NCI-H1694 (cell line): ENCODE results near the gene PHF13.
A peak's percentile ranks its signal among the peaks of the same experiment; 100 is the strongest.

Experiments used
- DNase-seq: peaks from one replicate; lab custom pipeline; 2025; lab: John Stamatoyannopoulos, UW

Gene PHF13

GRCh38 chr1:6602669-6603237, 10.8 kb upstream of the PHF13 start, which contains the start of gene KLHL21:
Gene KLHL21, minus strand, starts transcription at chr1:6602869. Its CDS starts 52 bp downstream, at chr1:6602817.
- no peak for DNase-seq

- no peak for DNase-seq
Observed at GRCh38 chr1:6603238-6603914, 10.2 kb upstream of the PHF13 start.

DNA sequence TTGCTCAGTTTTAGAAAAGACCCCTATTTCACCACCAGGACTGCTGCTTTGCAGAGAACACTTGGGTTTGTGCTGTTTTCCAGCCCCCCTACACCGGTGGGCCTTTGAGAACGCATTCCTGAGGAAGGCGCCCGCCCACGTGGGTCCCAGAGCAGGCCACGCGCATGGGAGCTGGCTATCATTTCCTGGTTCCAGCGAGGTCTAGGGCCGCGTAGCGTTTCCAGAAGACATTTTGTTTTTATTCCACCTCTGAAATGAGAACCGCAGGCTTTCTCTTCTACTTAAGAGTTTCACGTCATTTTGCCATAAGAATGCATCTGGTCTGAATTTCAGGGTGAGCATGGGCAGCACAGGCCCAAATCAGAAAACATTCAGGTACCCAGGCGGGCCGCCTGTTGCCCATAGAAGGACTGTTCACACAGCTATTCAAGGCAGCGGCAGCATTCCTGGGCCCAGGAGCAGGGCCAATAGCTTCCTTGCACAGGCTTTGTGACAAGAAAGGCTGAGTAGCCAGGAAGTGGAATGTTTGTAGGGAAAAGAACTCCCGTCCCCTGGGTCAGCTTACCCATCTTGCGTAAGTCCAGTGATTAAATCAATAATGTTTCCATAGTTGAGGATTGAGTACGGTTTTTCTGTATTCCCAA, 9.5 kb upstream of the PHF13 start:
- no peak for DNase-seq

GRCh38 chr1:6612641-6613360, 730 bp upstream of the PHF13 start:
- DNase-seq = peak; percentile 5

DNA sequence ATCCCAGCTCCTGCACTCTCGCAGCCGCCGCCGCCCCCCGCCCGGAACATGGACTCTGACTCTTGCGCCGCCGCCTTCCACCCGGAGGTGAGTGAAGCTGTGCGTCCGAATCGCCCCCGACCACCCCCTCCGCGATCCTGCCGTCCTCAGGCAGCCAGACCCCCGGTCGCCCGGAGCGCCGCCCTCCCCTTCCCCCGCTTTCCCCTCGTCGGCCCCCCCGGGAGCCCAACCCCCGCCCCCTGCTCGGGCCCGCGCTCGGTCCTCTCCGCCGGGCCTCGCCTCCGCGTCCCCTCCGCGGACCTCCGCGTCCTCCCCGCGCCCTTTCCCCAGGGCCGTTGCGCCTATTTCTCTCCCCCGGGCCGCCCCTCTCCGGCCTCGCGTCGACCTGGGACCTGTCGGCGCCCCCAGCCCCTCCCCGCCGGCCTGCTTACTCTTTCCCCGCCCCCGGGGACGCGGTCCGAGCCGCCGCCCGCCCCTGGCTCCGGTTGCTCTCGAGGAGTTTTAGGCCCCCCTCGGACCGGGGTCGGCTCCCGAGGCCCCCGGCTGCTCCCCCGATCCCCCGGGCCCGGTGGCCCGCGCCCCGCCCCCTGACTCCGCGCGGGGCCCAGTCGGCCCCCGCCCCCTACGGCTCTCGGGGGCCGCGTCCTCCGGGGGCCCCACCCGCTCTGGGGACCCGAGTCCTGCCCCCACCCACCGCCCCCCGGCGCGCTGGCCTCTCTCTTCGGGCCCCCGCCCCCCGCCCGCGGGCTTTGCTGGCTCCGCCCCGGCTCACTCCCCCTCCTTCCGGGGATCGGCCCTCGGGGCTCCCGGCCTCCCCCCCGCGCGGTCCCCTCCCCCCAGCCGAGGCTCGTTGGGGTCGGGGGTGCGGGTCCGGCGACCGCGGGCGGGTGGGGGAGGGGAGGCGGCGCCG, 743 bp downstream of the PHF13 start:
- no peak for DNase-seq

DNA sequence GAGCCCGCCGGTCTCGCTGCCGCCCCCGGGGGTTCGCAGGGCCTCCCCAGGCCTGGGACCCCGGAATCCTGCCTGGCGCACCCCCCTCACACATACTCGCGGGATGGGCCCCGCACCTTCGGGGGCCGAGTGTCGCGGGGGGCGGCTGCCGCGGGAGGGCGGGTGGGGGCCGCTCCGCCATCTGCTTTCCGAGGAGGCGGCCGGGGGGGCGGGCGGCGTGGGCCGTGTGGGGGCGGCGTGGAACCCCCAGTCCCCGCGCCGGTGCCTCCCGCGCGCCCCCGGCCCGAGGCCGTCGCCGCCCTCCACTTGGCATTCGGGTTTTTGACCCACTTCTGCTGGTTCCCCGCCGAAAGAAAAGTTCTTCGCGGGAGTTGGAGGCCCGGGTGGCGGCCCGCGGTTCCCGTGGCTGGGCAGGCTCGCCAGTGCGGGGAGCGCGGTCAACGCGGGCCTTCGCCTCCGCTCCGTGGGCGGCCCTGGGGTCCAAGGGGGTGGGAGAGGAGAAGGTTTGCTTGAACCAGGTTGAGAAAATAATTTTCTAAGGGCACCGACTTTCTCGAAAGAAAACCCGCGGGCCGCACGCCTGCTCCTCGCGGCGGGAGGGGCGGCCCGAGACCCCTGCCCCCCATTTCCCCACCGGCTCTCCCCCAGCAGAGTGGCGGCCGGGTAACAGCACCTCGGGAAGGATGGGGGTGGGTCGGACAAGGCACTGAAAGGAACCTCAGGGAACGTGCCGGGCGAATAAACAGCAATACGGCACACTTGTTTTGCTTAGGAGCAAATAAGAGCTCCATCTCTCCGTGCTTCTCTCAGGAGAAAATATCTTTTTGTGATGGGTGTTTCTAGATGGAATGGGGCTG, 1.6 kb downstream of the PHF13 start:
- no peak for DNase-seq

GRCh38 chr1:6619045-6619444, 5.5 kb downstream of the PHF13 start:
- DNase-seq = no peak

GRCh38 chr1:6621429-6622391, 8.2 kb downstream of the PHF13 start:
- no peak for DNase-seq

DNA sequence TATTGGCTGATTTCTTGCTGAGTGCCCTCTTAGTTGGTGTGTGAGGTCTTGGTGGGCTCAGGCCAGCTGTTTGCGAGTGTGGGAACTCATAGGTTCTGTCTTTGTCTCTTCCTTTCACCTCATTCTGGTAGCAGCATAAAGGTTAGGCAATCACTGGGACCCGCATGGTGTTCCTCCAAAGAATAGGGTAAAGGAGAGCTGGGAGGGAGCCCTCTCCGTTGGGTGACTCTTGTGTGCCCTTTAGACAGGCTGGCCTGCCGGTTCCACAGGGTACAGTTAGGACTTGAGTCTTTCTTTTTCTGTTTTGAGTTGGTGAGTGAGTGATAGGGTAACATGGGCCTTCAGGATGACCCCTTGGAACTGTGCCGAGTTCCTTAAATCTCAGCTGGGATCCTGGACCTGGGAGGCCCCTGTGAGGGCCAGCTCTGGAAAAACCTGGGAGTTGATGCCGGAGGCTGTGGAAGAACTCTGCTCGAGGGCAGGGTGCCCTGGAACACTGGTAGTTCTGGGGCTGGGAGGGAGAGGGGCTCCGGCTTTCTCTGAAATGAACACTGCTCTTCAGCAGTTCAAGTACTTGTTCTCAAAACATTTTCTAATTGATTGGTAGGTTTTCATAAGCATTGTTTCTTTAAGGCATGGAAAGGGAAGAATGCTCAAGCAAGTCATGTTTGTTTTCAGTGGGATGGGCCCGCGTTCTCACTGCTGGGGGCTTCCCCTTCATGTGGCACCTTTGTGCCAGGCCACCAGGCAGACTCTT, 9.0 kb downstream of the PHF13 start:
- no peak for DNase-seq

- DNase-seq = no peak
Observed at GRCh38 chr1:6623269-6623965, 9.9 kb downstream of the PHF13 start.

GRCh38 chr1:6624710-6625583, 11.4 kb downstream of the PHF13 start, which contains the start of gene THAP3:
Gene THAP3, plus strand, starts transcription at chr1:6624868. Its CDS starts 351 bp downstream, at chr1:6625219.
- peak; percentile 22 for DNase-seq

- no peak for DNase-seq
Observed at GRCh38 chr1:6625584-6626149, 12.1 kb downstream of the PHF13 start.

- no peak for DNase-seq
Observed at GRCh38 chr1:6627031-6627430, 13.5 kb downstream of the PHF13 start.

DNA sequence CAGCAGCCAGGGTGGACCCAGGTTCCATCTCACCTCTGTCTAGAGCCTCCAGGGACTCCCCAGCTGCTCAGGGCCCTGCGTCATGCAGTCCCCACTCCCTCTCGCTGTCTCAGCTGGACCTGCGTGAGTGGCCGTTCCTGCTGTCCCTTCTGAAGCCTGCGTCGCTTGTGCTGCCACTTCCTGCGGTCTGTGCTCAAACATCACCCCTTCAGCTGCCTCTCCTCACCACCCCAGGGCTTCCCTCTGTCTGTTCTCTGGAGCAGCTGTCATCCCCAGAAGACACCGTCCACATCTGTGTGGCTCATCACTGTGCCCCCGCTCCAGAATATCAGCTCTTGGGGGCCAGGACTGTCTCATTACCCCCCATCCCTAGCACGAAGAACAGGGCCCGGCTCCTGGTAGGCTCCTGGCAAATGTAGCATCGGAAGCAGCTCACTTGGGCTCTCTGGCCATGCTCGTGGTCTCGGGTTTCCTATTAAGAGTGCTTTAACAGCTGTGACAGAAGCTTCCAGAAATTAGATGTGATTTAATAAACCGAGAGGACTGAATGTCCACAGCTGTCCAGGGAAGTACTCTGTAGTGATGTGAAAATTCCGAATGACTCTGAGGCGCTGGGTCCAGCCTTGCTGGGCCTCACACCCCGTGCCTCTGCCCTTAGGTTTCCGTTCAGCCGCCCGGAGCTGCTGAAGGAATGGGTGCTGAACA, 14.5 kb downstream of the PHF13 start:
- no peak for DNase-seq

DNA sequence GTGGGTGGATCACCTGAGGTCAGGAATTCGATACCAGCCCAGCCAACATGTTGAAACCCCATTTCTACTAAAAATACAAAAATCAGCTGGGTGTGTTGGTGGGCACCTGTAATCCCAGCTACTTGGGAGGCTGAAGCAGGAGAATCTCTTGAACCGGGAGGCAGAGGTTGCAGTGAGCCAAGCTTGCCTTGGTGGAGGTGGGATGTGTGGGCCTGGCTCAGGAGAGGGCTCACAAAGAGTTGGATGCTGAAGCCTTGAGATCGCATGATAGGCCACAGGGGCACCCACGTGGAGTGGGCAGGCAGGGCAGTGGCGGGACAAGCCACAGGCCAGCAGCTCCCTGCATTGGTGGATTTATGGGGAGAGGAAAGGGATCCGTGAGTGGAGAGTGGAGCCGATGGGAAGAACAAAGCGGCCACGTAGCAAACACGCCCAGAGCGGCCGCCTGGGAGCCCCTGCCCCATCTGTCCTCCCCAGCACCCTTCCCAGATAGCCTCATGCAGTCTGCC, 15.5 kb downstream of the PHF13 start:
- no peak for DNase-seq

GRCh38 chr1:6630027-6630426, 16.5 kb downstream of the PHF13 start:
- DNase-seq = no peak
